ENCODE measurements around the gene TRAPPC4. TPM values are rescaled to one million over a fixed set of nuclear protein-coding genes. Genes with fewer than 3 reads are reported as not detected.

TRAPPC4 gene
- total and polyA plus RNA-seq, 2 of the 8 experiments (the other 6 are each of a cell fraction or from before 2014, with no cell fraction given): 94.3 to 223 TPM

GRCh38 chr11:118973985-118974384 is 44.6 kb upstream of the TRAPPC4 start:
- WGBS, 2 experiments (ENCODE audit: extremely low coverage in 1 of 2, insufficient coverage in 1 of 2, insufficient read length in 1 of 2, insufficient replicate concordance in 2 of 2, low coverage in 1 of 2, low lambda C conversion rate in 2 of 2, missing lambda C conversion rate in 1 of 2): 98% methylated on average over 2 of the region's 2 CpGs; no CpG with 5 or more reads in 1 of the 2 experiments
- DNase-seq (ENCODE audit: low read depth in 1 of 2, low spot score in 2 of 2): no peak
- Histone ChIP-seq H3K27me3 (replicated peaks in 1 of 4; ENCODE audit: control insufficient read depth in 3 of 4, extremely low read depth in 1 of 4, insufficient read depth in 3 of 4, low read length in 3 of 4) (no peaks in the 10 kb centered on the region), H2BK15ac (ENCODE audit: low read length) (no peak overlapping the region), H3K36me3 (ENCODE audit: control insufficient read depth in 2 of 4, insufficient read depth in 4 of 4, low read length in 3 of 4) (no peaks in the 10 kb centered on the region), H3K27ac (ENCODE audit: low read depth, low read length) (no peak overlapping the region), H3K79me2 (ENCODE audit: control insufficient read depth in 1 of 2, insufficient read depth in 2 of 2, low read length in 2 of 2) (no peaks in the 10 kb centered on the region), H3K79me1 (ENCODE audit: low read depth, low read length) (no peaks in the 10 kb centered on the region), H3K56ac (replicated peaks; ENCODE audit: insufficient read length, low read depth, low read length) (no peak overlapping the region), H4K91ac (replicated peaks; ENCODE audit: insufficient read length, low read length) (no peak overlapping the region), H3K9ac (replicated peaks in 1 of 4; ENCODE audit: extremely low read depth in 1 of 4, low read depth in 3 of 4, low read length in 3 of 4) (no peak overlapping the region), H2BK20ac (ENCODE audit: low read length) (no peak overlapping the region), H2BK12ac (ENCODE audit: low read depth, low read length) (no peak overlapping the region), H3K23ac (ENCODE audit: insufficient read length) (no peak overlapping the region), H4K8ac (ENCODE audit: extremely low read depth, insufficient read depth, low read length) (no peak overlapping the region), H3K14ac (ENCODE audit: insufficient read length) (no peak overlapping the region), H3K4me1 (replicated peaks in 1 of 4; ENCODE audit: control insufficient read depth in 3 of 4, insufficient read depth in 4 of 4, low read length in 3 of 4) (peaks cover 0 to 2% (median under 1%) of the 10 kb centered on the region in 4 experiments; a peak in 3 of 7 replicates), H3K4me3 (ENCODE audit: extremely low read depth in 1 of 4, insufficient read depth in 2 of 4, low read depth in 3 of 4, low read length in 4 of 4) (no peak overlapping the region), H2AFZ (ENCODE audit: low read length) (no peak overlapping the region), H3K4ac (replicated peaks; ENCODE audit: insufficient read length, low read depth, low read length) (no peak overlapping the region), H3K4me2 (ENCODE audit: insufficient read depth in 1 of 2, low read depth in 2 of 2, low read length in 2 of 2) (no peak overlapping the region), H4K5ac (ENCODE audit: insufficient read length, low read depth, low read length) (no peak overlapping the region), H4K20me1 (replicated peaks in 1 of 2; ENCODE audit: control insufficient read depth in 1 of 2, insufficient read depth in 2 of 2, low read length in 2 of 2) (no peaks in the 10 kb centered on the region), H3K9me3 (ENCODE audit: insufficient read depth in 2 of 2, low read depth in 1 of 2, low read length in 1 of 2) (no peaks in the 10 kb centered on the region), H2BK5ac (ENCODE audit: low read depth, low read length) (no peak overlapping the region), H2BK120ac (replicated peaks; ENCODE audit: low read depth, low read length) (no peak overlapping the region), H2AK5ac (ENCODE audit: low read depth, low read length) (no peak overlapping the region), H3K18ac (ENCODE audit: extremely low read depth, low read length) (no peak overlapping the region), H3K23me2 (ENCODE audit: low read depth, low read length) (no peaks in the 10 kb centered on the region; the same call in 1 of the 2 replicates)
- FAIRE-seq: no peak
- POLR2A ChIA-PET (ENCODE audit: partially characterized antibody): interaction anchor here (0.6 to 1.0 kb wide), 2 partner anchors 23 to 25 kb away, joined by 3 read pairs; no protein-coding TSS in a partner anchor
- CTCF ChIA-PET (ENCODE audit: partially characterized antibody): interaction anchor here (0.5 to 1.7 kb wide), 3 partner anchors 8 to 313 kb away, joined by 3 to 5 read pairs (median 4); no protein-coding TSS in a partner anchor
- TF ChIP-seq CREB1 (IDR thresholded peaks at IDR 0.05) (no peak), SIN3A (conservative IDR thresholded peaks at IDR 0.05 in 1 of 2, IDR thresholded peaks at IDR 0.05 in 1 of 2; ENCODE audit: low read depth in 1 of 2, low read length in 2 of 2) (no peak), KDM1A (IDR thresholded peaks at IDR 0.05; ENCODE audit: borderline replicate concordance, low read length) (no peak), YY1 (IDR thresholded peaks at IDR 0.05; ENCODE audit: low read depth, low read length) (no peak), EZH2 (IDR thresholded peaks at IDR 0.05; ENCODE audit: low read depth, low read length, severe bottlenecking) (no peak), EP300 (IDR thresholded peaks at IDR 0.05; ENCODE audit: borderline replicate concordance in 1 of 2, low read depth in 2 of 2, low read length in 2 of 2) (no peak), ATF3 (IDR thresholded peaks at IDR 0.05; ENCODE audit: insufficient read depth, low read depth, low read length) (no peak), RFX5 (IDR thresholded peaks at IDR 0.05; ENCODE audit: borderline replicate concordance, low read depth, low read length) (no peak), KDM5A (IDR thresholded peaks at IDR 0.05; ENCODE audit: low read length) (no peak), POLR2A (IDR thresholded peaks at IDR 0.05; ENCODE audit: control extremely low read depth in 1 of 2, low read depth in 2 of 2, low read length in 2 of 2) (no peak), SP4 (IDR thresholded peaks at IDR 0.05; ENCODE audit: low read length) (no peak)
- TF ChIP-seq, protein P1, sequence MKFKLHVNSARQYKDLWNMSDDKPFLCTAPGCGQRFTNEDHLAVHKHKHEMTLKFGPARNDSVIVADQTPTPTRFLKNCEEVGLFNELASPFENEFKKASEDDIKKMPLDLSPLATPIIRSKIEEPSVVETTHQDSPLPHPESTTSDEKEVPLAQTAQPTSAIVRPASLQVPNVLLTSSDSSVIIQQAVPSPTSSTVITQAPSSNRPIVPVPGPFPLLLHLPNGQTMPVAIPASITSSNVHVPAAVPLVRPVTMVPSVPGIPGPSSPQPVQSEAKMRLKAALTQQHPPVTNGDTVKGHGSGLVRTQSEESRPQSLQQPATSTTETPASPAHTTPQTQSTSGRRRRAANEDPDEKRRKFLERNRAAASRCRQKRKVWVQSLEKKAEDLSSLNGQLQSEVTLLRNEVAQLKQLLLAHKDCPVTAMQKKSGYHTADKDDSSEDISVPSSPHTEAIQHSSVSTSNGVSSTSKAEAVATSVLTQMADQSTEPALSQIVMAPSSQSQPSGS (IDR thresholded peaks at IDR 0.05; ENCODE audit: low read length): no peak
